MCF 10A (cell line): Measurements from ENCODE around the gene CSTF1. TPM values are rescaled to one million over a fixed set of nuclear protein-coding genes. Genes with fewer than 3 reads are reported as not detected.

Source experiments
- BruUV-seq: library from RNA; stranded (reverse); fragments of 400-500 nt; replicated peaks from 2 replicates; lab custom pipeline; 2021; lab: Mats Ljungman, UMichigan
- CTCF ChIA-PET: fragments of 300-600 bp; sonication (Branson Sonifier 250); formaldehyde crosslinking; extraction: SDS; loops from one replicate; lab custom pipeline; 2021; ENCODE audit warnings: antibody characterized with exemption, inconsistent platforms; lab: Yijun Ruan, JAX
- POLR2A ChIA-PET: fragments of 300-600, 350-650 bp; sonication (Branson Sonifier 250); formaldehyde crosslinking; extraction: SDS; loops from one replicate; lab custom pipeline; 2020; ENCODE audit warnings: antibody characterized with exemption, inconsistent platforms; lab: Yijun Ruan, JAX
- DNase-seq: peaks from one replicate; pipeline ENCODE4 v3.0.0-alpha.2; 2018; ENCODE audit not compliant: unreplicated experiment
- H3K27ac Mint-ChIP-seq: one replicate; pipeline ENCODE4 v1.8.0; 2022; ENCODE audit warnings: mild to moderate bottlenecking, low read depth, mixed read lengths; ENCODE audit not compliant: unreplicated experiment
- H3K27me3 Mint-ChIP-seq: one replicate; pipeline ENCODE4 v1.8.0; 2022; ENCODE audit warnings: mixed read lengths; ENCODE audit not compliant: insufficient read depth, unreplicated experiment
- H3K36me3 Mint-ChIP-seq: one replicate; pipeline ENCODE4 v1.8.0; 2022; ENCODE audit warnings: mild to moderate bottlenecking, moderate library complexity, mixed read lengths; ENCODE audit not compliant: insufficient read depth, unreplicated experiment
- H3K4me1 Mint-ChIP-seq: one replicate; pipeline ENCODE4 v1.8.0; 2022; ENCODE audit warnings: mixed read lengths; ENCODE audit not compliant: insufficient read depth, unreplicated experiment
- H3K4me3 Mint-ChIP-seq: one replicate; pipeline ENCODE4 v1.8.0; 2022; ENCODE audit warnings: mild to moderate bottlenecking, moderate library complexity, mixed read lengths; ENCODE audit not compliant: unreplicated experiment
- H3K9me3 Mint-ChIP-seq: one replicate; pipeline ENCODE4 v1.8.0; 2022; ENCODE audit warnings: mixed read lengths; ENCODE audit not compliant: unreplicated experiment
- CTCF ChIP-seq: fragments of 200-600 bp; IDR thresholded peaks from one replicate; pipeline ENCODE4 v1.8.0; 2022; ENCODE audit warnings: antibody characterized with exemption, mild to moderate bottlenecking; ENCODE audit not compliant: unreplicated experiment
- intact Hi-C: fragments of 100-400 bp; cut with micrococcal nuclease; formaldehyde crosslinking; loops from 2 replicates; pipeline ENCODE4 v1.14.1; 2022
- total RNA-seq: library from RNA; stranded (reverse); gene quantifications from 2 replicates; pipeline ENCODE4 v1.2.3, GENCODE V29; 2022

Gene CSTF1
- total RNA-seq, 1 experiment from 2014 or later = 35.1 TPM

DNA sequence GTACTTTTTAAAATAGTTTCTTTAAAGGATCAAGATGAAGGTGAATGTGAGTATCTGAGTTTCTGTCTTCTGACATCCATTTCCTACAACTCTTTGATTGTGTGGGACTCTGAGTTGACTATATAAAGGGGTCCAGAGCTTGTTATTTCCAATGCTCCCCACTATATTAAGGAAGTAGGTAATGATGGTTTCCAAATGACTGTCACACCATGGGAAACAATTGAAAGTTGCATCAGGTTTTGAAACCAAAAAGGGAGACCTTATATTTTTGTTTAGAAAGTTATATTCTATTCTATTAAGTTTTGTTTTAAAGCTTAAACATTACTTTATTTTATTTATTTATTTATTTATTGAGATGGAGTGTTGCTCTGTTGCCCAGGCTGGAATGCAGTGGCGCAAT, 30.8 kb downstream of the CSTF1 start:
- Mint-ChIP-seq H3K27ac (no peak overlapping the region), H3K36me3 (no peaks in the 10 kb centered on the region), H3K4me1 (peaks cover 4% of the 10 kb centered on the region), H3K9me3 (no peaks in the 10 kb centered on the region), H3K4me3 (no peak overlapping the region), H3K27me3 (no peaks in the 10 kb centered on the region)
- DNase-seq = no peak
- BruUV-seq = no TSS peak
- POLR2A ChIA-PET = interaction anchor here (0.9 to 1.4 kb wide), 3 partner anchors 10 to 14 kb away, joined by 3 to 6 read pairs (median 4); partner anchors contain the start of gene CASS4
- CTCF ChIA-PET = interaction anchor here (1.0 to 2.6 kb wide), 2 partner anchors 10 to 11 kb away, joined by 3 to 7 read pairs; no protein-coding TSS in a partner anchor
- intact Hi-C loops = no loop called here
- TF ChIP-seq CTCF = no peak

DNA sequence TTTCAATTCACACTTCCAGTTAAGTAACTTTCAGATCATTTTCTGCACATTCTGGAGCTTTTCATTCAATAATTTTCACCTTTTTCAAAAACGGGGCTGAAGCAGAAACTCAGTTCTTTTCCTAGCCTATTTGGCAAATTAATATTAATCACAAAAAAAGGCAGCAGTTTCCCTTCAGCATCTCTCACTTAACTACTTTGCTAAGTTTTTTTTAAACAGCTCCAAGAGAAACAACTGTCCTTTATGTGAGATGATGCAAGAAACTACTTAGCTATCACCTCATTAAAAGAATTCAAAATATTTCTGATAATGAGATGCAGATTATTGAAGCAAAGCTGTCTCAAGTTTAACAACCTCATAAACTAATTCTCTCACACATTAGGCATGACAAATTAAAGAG, 31.4 kb downstream of the CSTF1 start:
- H3K9me3 Mint-ChIP-seq = no peaks in the 10 kb centered on the region
- H3K4me1 Mint-ChIP-seq = peaks cover 10% of the 10 kb centered on the region
- H3K27ac Mint-ChIP-seq = no peak overlapping the region
- no peak for DNase-seq
- no peaks in the 10 kb centered on the region for H3K27me3 Mint-ChIP-seq
- intact Hi-C loops = no loop called here
- no peaks in the 10 kb centered on the region for H3K36me3 Mint-ChIP-seq
- TF ChIP-seq CTCF = no peak
- ChIA-PET POLR2A (interaction anchor here (0.5 to 1.4 kb wide), 3 partner anchors 9 to 12 kb away, joined by 3 to 6 read pairs (median 4); partner anchors contain the start of gene CASS4), CTCF (interaction anchor here (0.7 to 1.7 kb wide), 4 partner anchors 9 to 154 kb away, joined by 3 to 4 read pairs (median 3); no protein-coding TSS in a partner anchor)
- no peak overlapping the region for H3K4me3 Mint-ChIP-seq
- BruUV-seq = no TSS peak

GRCh38 chr20:56424931-56425330, 32.5 kb downstream of the CSTF1 start:
- TF ChIP-seq CTCF = no peak
- no peak for DNase-seq
- POLR2A ChIA-PET = no interaction called here

GRCh38 chr20:56426026-56426425, 33.6 kb downstream of the CSTF1 start:
- H3K36me3 Mint-ChIP-seq = no peaks in the 10 kb centered on the region
- ChIA-PET POLR2A (interaction anchor here (0.6 kb wide), 1 partner anchor 90 kb away, joined by 3 read pairs; no protein-coding TSS in a partner anchor), CTCF (interaction anchor here (0.6 to 1.9 kb wide), 4 partner anchors 8 to 757 kb away, joined by 3 to 7 read pairs (median 4); no protein-coding TSS in a partner anchor)
- TF ChIP-seq CTCF = no peak
- no peaks in the 10 kb centered on the region for H3K27me3 Mint-ChIP-seq
- DNase-seq = no peak
- H3K27ac Mint-ChIP-seq = no peak overlapping the region
- peaks cover 19% of the 10 kb centered on the region for H3K4me1 Mint-ChIP-seq
- no peak overlapping the region for H3K4me3 Mint-ChIP-seq
- BruUV-seq = no TSS peak
- no peaks in the 10 kb centered on the region for H3K9me3 Mint-ChIP-seq
- intact Hi-C loops = no loop called here

More at GRCh38 chr20:56424931-56425330, 32.5 kb downstream of the CSTF1 start:
- Mint-ChIP-seq H3K9me3 (no peaks in the 10 kb centered on the region), H3K36me3 (no peaks in the 10 kb centered on the region), H3K27me3 (no peaks in the 10 kb centered on the region), H3K27ac (no peak overlapping the region), H3K4me3 (no peak overlapping the region), H3K4me1 (peaks cover 19% of the 10 kb centered on the region)
- intact Hi-C loops = no loop called here
- BruUV-seq = no TSS peak
- CTCF ChIA-PET = interaction anchor here (0.6 to 1.9 kb wide), 4 partner anchors 24 to 153 kb away, joined by 3 to 7 read pairs (median 4); no protein-coding TSS in a partner anchor
